Mesendoderm (in vitro differentiated cells): ENCODE measurements around the gene PLCL1.

Experiments
- DNase-seq: peaks from one replicate; pipeline ENCODE4 v3.0.0; 2013
- H2AK5ac ChIP-seq: 2 replicates; pipeline ENCODE4 v1.6.1; 2013; ENCODE audit warnings: low read length, inconsistent platforms
- H2BK120ac ChIP-seq: 2 replicates; pipeline ENCODE4 v1.6.1; 2013; ENCODE audit warnings: low read depth, mild to moderate bottlenecking, low read length, moderate library complexity, mixed read lengths
- H2BK15ac ChIP-seq: replicated peaks from 2 replicates; pipeline ENCODE4 v1.6.1; 2013; ENCODE audit warnings: low read depth, mild to moderate bottlenecking, moderate library complexity
- H2BK5ac ChIP-seq: 2 replicates; pipeline ENCODE4 v1.6.1; 2013; ENCODE audit warnings: low read length, inconsistent platforms
- H3K18ac ChIP-seq: 2 replicates; pipeline ENCODE4 v1.6.1; 2013; ENCODE audit warnings: mild to moderate bottlenecking, low read length, mixed read lengths
- H3K23ac ChIP-seq: one replicate; pipeline ENCODE4 v1.6.1; 2013; ENCODE audit warnings: low read length
- H3K27ac ChIP-seq: 2 replicates; pipeline ENCODE4 v1.5.1; 2013; ENCODE audit warnings: low read depth, mild to moderate bottlenecking, inconsistent platforms, low read length, moderate library complexity
- H3K27me3 ChIP-seq: 2 replicates; pipeline ENCODE4 v1.6.1; 2013; ENCODE audit warnings: low read length, control low read depth, mild to moderate bottlenecking, inconsistent platforms; ENCODE audit not compliant: insufficient read depth, poor library complexity
- H3K36me3 ChIP-seq: 2 replicates; pipeline ENCODE4 v1.6.1; 2013; ENCODE audit warnings: low read length, inconsistent platforms; ENCODE audit not compliant: control insufficient read depth, insufficient read depth
- H3K4ac ChIP-seq: one replicate; pipeline ENCODE4 v1.6.1; 2013; ENCODE audit warnings: low read depth, mild to moderate bottlenecking, low read length, moderate library complexity
- H3K4me1 ChIP-seq: 2 replicates; pipeline ENCODE4 v1.6.1; 2013; ENCODE audit warnings: low read depth, low read length, inconsistent platforms; ENCODE audit not compliant: control insufficient read depth
- H3K4me2 ChIP-seq: 2 replicates; pipeline ENCODE4 v1.6.1; 2013; ENCODE audit warnings: low read length
- H3K4me3 ChIP-seq: 2 replicates; pipeline ENCODE4 v1.5.1; 2013; ENCODE audit warnings: mild to moderate bottlenecking, low read length
- H3K56ac ChIP-seq: one replicate; pipeline ENCODE4 v1.6.1; 2013; ENCODE audit warnings: low read length
- H3K79me1 ChIP-seq: 2 replicates; pipeline ENCODE4 v1.6.1; 2013; ENCODE audit warnings: low read length, inconsistent platforms
- H3K79me2 ChIP-seq: 2 replicates; pipeline ENCODE4 v1.6.1; 2013; ENCODE audit warnings: mild to moderate bottlenecking, low read length; ENCODE audit not compliant: control insufficient read depth, insufficient read depth
- H3K9ac ChIP-seq: 2 replicates; pipeline ENCODE4 v1.6.1; 2013; ENCODE audit warnings: low read length, inconsistent platforms
- H4K5ac ChIP-seq: one replicate; pipeline ENCODE4 v1.6.1; 2013; ENCODE audit warnings: low read length
- H4K8ac ChIP-seq: one replicate; pipeline ENCODE4 v1.6.1; 2013; ENCODE audit warnings: low read depth, mild to moderate bottlenecking, control low read depth, low read length, moderate library complexity
- WGBS: extraction: QIAGEN DNeasy Blood & Tissue Kit; methylation state at CpG from one replicate; pipeline ENCODE4 v1.1.7; 2013; ENCODE audit warnings: low lambda C conversion rate, missing lambda C conversion rate; ENCODE audit not compliant: insufficient coverage; ENCODE audit errors: extremely low coverage; 5-methylcytosine and 5-hydroxymethylcytosine counted together

Gene PLCL1

DNA sequence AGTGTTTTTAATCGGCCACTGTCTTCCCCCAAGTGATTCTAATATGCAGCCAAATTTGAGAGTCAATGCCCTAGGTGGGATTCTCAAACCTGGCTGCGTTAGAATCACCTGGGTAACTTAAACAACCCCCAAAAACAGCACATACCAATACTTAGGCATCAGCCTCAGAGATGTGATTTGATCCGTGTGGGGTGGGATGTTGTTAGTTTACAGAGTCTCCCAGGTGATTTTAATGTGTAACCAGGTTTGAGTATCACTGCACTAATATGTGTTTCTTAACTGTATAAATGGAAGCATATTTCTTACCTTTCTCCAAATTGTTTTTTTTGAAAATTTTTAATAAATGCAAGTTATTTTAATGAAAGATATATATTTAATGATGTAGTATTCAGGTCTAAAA lies 135.4 kb downstream of the PLCL1 start:
- no peak overlapping the region for H2BK5ac ChIP-seq
- WGBS, result no CpG with 5 or more reads among the region's 3 CpGs
- no peaks in the 10 kb centered on the region for H3K79me1 ChIP-seq
- H3K4me2 ChIP-seq, result no peak overlapping the region
- no peak overlapping the region for H2BK120ac ChIP-seq
- no peak overlapping the region for H3K23ac ChIP-seq
- H3K27ac ChIP-seq, result no peak overlapping the region
- H3K56ac ChIP-seq, result no peak overlapping the region
- no peak overlapping the region for H3K4ac ChIP-seq
- H4K5ac ChIP-seq, result no peak overlapping the region
- no peak overlapping the region for H4K8ac ChIP-seq
- H3K18ac ChIP-seq, result no peak overlapping the region
- H3K36me3 ChIP-seq, result no peaks in the 10 kb centered on the region
- H3K79me2 ChIP-seq, result no peaks in the 10 kb centered on the region
- H3K27me3 ChIP-seq, result no peaks in the 10 kb centered on the region
- no peak overlapping the region for H3K4me3 ChIP-seq
- no peak for DNase-seq
- H3K4me1 ChIP-seq, result no peaks in the 10 kb centered on the region
- H2BK15ac ChIP-seq, result no peak overlapping the region
- H3K9ac ChIP-seq, result no peak overlapping the region
- no peak overlapping the region for H2AK5ac ChIP-seq

DNA sequence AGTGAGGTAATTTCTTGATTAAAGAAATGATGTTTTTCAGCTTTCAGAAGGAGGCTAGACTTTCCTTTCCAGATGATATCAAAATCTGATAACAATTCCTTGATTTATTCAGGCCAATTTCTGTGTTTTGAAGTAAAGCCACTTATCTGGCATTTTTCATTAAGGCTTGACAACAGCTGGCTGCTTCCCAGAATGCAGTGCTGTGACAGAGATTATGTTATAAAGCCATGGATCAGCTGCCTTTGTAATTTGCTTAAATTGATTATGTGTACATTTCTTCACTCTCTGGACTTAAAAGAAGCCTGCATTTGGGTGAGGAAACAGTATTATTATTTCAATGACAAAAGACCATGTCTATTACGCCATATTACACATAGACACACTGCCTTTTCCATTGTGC lies 136.0 kb downstream of the PLCL1 start:
- Histone ChIP-seq H3K27me3 (no peaks in the 10 kb centered on the region), H3K4me1 (no peaks in the 10 kb centered on the region), H3K79me1 (no peaks in the 10 kb centered on the region)

DNA sequence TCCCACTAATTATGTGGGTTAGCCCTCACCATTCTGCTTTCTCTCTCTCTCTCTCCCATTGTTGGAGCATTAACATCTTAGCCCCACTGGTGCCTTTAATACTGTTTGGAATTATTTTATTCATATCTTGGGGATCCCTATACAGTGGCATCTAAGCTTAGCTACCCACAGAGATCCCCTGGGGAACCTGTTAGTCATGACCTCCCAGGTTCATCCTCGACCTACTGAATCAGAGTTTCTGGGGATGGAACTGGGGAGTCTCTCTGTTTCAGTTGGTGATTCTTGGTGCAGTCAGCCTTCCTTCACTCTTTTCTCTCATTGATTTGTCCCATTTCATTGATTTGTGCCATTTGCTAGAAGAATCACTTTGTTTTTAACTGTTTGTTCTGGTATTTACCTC lies 137.3 kb downstream of the PLCL1 start:
- Histone ChIP-seq H2BK120ac (no peak overlapping the region), H3K27ac (no peak overlapping the region), H3K36me3 (no peaks in the 10 kb centered on the region), H2BK5ac (no peak overlapping the region), H2AK5ac (no peak overlapping the region), H3K4me1 (no peaks in the 10 kb centered on the region), H4K5ac (no peak overlapping the region), H3K56ac (no peak overlapping the region), H3K27me3 (no peaks in the 10 kb centered on the region), H2BK15ac (no peak overlapping the region), H3K23ac (no peak overlapping the region), H3K18ac (no peak overlapping the region), H3K4ac (no peak overlapping the region), H4K8ac (no peak overlapping the region), H3K4me2 (no peak overlapping the region), H3K79me2 (no peaks in the 10 kb centered on the region), H3K79me1 (no peaks in the 10 kb centered on the region), H3K9ac (no peak overlapping the region), H3K4me3 (no peak overlapping the region)
- DNase-seq, result no peak
- WGBS, result no CpG with 5 or more reads among the region's 1 CpG

More for the DNA sequence above, 136.0 kb downstream of the PLCL1 start:
- Histone ChIP-seq H3K4me2 (no peak overlapping the region), H2BK120ac (no peak overlapping the region), H3K27ac (no peak overlapping the region), H3K4me3 (no peak overlapping the region), H3K18ac (no peak overlapping the region), H3K9ac (no peak overlapping the region), H4K5ac (no peak overlapping the region), H3K36me3 (no peaks in the 10 kb centered on the region), H2BK5ac (no peak overlapping the region), H4K8ac (no peak overlapping the region), H3K56ac (no peak overlapping the region), H3K4ac (no peak overlapping the region), H2BK15ac (no peak overlapping the region), H2AK5ac (no peak overlapping the region), H3K79me2 (no peaks in the 10 kb centered on the region), H3K23ac (no peak overlapping the region)
- DNase-seq, result no peak
- no CpG with 5 or more reads among the region's 1 CpG for WGBS

DNA sequence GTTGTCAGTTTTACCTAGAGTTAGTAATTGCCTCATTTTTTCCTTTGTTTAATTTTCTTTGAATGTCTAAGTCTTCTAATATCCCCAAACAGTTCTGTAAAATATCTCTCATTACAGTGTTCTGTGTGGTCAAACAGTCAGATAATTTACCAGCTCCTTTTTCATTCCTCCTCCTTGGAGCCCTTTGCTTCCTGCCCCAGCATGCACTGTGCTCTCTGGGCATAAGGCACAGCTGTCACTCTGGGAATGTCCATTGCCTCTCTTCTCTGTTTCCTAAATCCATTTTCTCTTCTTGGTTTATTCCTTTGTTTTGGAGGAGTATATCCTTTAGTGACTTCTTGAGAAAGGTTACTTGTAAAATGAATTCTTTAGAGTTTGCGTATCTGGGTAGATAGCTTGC lies 139.3 kb downstream of the PLCL1 start:
- H2BK5ac ChIP-seq, result no peak overlapping the region
- WGBS, result no CpG with 5 or more reads among the region's 1 CpG
- H3K9ac ChIP-seq, result no peak overlapping the region

DNA sequence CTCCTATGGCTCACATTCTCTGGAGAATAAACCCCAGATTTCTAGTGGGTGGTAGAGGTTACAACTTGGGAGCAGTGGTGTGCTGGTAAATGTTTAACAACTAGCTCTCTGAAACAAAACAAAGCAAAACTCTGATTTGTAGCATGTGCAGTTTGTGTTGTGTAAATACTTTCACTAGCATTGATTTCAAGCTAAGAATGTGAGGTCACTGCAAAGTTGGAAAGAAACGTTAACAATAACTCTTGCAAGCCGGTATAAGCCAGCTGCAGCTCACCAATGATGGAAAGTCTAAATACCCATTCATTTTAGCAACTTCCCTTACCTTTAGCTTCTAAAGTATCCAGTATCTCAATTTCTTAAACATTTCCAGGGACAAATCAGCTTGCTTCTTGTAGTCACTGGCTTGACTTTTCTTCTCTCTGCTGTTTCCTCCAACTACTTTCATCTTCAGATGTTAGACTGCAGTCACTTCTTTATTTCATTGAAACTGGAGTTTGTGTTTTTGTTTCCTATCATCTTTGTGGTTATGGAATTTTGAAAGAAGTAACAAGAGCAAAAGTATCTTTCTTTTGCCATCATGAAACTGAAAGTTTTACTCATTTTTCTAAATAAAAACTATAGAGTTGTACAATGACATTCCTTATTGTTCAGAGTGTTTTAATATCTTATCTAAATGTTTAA lies 140.2 kb downstream of the PLCL1 start:
- Histone ChIP-seq H3K79me1 (no peaks in the 10 kb centered on the region), H3K27me3 (no peaks in the 10 kb centered on the region), H3K4me2 (no peak overlapping the region), H3K23ac (no peak overlapping the region), H3K36me3 (no peaks in the 10 kb centered on the region), H4K8ac (no peak overlapping the region), H3K27ac (no peak overlapping the region), H3K4me3 (no peak overlapping the region), H2BK15ac (no peak overlapping the region), H3K18ac (no peak overlapping the region), H2AK5ac (no peak overlapping the region), H3K79me2 (no peaks in the 10 kb centered on the region), H3K4ac (no peak overlapping the region), H3K4me1 (no peaks in the 10 kb centered on the region), H2BK120ac (no peak overlapping the region), H3K9ac (no peak overlapping the region), H3K56ac (no peak overlapping the region), H2BK5ac (no peak overlapping the region), H4K5ac (no peak overlapping the region)
- no peak for DNase-seq
- WGBS, result no CpG with 5 or more reads among the region's 2 CpGs

More for the DNA sequence above, 139.3 kb downstream of the PLCL1 start:
- H2BK15ac ChIP-seq, result no peak overlapping the region
- H3K27me3 ChIP-seq, result no peaks in the 10 kb centered on the region
- H3K23ac ChIP-seq, result no peak overlapping the region
- H2AK5ac ChIP-seq, result no peak overlapping the region
- no peak for DNase-seq
- H3K4ac ChIP-seq, result no peak overlapping the region
- H3K18ac ChIP-seq, result no peak overlapping the region
- H3K4me1 ChIP-seq, result no peaks in the 10 kb centered on the region
- no peak overlapping the region for H3K27ac ChIP-seq
- no peaks in the 10 kb centered on the region for H3K36me3 ChIP-seq
- no peaks in the 10 kb centered on the region for H3K79me1 ChIP-seq
- no peaks in the 10 kb centered on the region for H3K79me2 ChIP-seq
- H2BK120ac ChIP-seq, result no peak overlapping the region
- H3K4me3 ChIP-seq, result no peak overlapping the region
- H3K4me2 ChIP-seq, result no peak overlapping the region
- H4K5ac ChIP-seq, result no peak overlapping the region
- H4K8ac ChIP-seq, result no peak overlapping the region
- no peak overlapping the region for H3K56ac ChIP-seq

DNA sequence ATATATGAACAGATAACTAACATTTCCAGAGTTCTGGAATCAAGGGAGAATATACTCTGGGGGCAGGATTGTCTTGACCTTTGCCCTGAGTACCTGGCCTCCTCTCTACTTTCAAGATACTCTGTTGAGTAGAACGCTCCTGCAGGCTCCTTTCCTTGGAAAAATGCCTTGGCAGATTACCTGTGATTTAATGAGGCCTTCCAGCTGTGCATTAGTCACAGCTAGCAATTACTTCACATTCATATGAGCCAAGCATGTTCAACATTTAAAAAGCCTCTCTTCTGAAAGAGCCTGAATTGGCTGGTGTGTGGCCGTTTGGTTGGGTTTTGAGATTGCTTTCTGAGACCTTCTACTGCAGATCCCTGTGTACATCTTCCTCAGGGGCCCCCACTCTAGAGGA lies 142.2 kb downstream of the PLCL1 start:
- no peak overlapping the region for H3K4me2 ChIP-seq
- no peak overlapping the region for H2BK5ac ChIP-seq
- H3K4me3 ChIP-seq, result no peak overlapping the region
- H3K79me2 ChIP-seq, result no peaks in the 10 kb centered on the region
- WGBS, result no CpG with 5 or more reads among the region's 2 CpGs
- H2AK5ac ChIP-seq, result no peak overlapping the region
- no peaks in the 10 kb centered on the region for H3K36me3 ChIP-seq
- no peak overlapping the region for H3K23ac ChIP-seq
- no peaks in the 10 kb centered on the region for H3K4me1 ChIP-seq
- no peak overlapping the region for H3K18ac ChIP-seq
- no peak overlapping the region for H3K4ac ChIP-seq
- no peak overlapping the region for H3K9ac ChIP-seq
- H4K5ac ChIP-seq, result no peak overlapping the region
- H3K27ac ChIP-seq, result no peak overlapping the region
- no peak overlapping the region for H4K8ac ChIP-seq
- peak; percentile 50 for DNase-seq
- H2BK15ac ChIP-seq, result no peak overlapping the region
- H3K79me1 ChIP-seq, result no peaks in the 10 kb centered on the region
- no peaks in the 10 kb centered on the region for H3K27me3 ChIP-seq
- no peak overlapping the region for H3K56ac ChIP-seq
- H2BK120ac ChIP-seq, result no peak overlapping the region
